DOHH2 (cell line): ENCODE results near the gene CEBPZOS.

ENCODE experiments used
- EZH2phosphoT487 ChIP-seq: fragments of 200-600 bp; sonication (generic); IDR thresholded peaks from 2 replicates; pipeline ENCODE4 v1.6.1; 2017; ENCODE audit warnings: borderline replicate concordance, mild to moderate bottlenecking, antibody characterized with exemption, low read length, moderate library complexity, mixed read lengths
- TF ChIP-seq, protein P1 (sequence below): fragments of 200-600 bp; sonication (generic); IDR thresholded peaks from one replicate; pipeline ENCODE4 v1.5.1; 2014; ENCODE audit warnings: antibody characterized with exemption, mild to moderate bottlenecking, low read depth, low read length; ENCODE audit not compliant: poor library complexity, severe bottlenecking

DNA sequence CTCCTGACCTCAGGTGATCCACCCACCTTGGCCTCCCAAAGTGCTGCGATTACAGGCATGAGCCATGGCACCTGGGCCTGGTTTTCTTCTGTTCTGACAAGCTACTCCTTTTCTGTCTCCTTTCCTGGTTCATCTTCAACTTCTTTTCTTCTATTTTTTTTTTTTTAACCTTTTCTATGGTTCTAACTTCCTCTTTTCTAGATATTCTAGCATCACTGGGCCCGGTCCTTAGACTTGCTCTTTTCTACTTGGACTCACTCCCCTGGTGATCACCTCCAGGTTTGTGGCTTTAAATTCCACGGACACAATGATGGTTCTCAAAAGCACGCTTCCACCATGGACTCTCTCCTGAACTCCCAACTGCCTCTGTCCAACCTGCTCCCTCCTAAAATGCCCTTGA, 41.5 kb upstream of the CEBPZOS start:
- TF ChIP-seq, protein P1, sequence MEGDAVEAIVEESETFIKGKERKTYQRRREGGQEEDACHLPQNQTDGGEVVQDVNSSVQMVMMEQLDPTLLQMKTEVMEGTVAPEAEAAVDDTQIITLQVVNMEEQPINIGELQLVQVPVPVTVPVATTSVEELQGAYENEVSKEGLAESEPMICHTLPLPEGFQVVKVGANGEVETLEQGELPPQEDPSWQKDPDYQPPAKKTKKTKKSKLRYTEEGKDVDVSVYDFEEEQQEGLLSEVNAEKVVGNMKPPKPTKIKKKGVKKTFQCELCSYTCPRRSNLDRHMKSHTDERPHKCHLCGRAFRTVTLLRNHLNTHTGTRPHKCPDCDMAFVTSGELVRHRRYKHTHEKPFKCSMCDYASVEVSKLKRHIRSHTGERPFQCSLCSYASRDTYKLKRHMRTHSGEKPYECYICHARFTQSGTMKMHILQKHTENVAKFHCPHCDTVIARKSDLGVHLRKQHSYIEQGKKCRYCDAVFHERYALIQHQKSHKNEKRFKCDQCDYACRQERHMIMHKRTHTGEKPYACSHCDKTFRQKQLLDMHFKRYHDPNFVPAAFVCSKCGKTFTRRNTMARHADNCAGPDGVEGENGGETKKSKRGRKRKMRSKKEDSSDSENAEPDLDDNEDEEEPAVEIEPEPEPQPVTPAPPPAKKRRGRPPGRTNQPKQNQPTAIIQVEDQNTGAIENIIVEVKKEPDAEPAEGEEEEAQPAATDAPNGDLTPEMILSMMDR = no peak
- no peak for TF ChIP-seq EZH2phosphoT487
